IPS-18c (cell line): ENCODE measurements around the gene SPAAR.
"Not testable (repeated sequence)": the region's sequence is repeated elsewhere in the genome, so short reads cannot be mapped to it uniquely, and the experiment has no call there.

Experiments
- H3K4me3 ChIP-seq: 2 replicates; pipeline ENCODE4 v1.7.0; 2013; ENCODE audit warnings: low read depth, mild to moderate bottlenecking, low read length, moderate library complexity; ENCODE audit not compliant: insufficient read depth
- H3K9me3 ChIP-seq: one replicate; pipeline ENCODE4 v1.6.1; 2013; ENCODE audit warnings: mild to moderate bottlenecking, low read length, moderate library complexity; ENCODE audit not compliant: control insufficient read depth, insufficient read depth

The SPAAR gene

DNA sequence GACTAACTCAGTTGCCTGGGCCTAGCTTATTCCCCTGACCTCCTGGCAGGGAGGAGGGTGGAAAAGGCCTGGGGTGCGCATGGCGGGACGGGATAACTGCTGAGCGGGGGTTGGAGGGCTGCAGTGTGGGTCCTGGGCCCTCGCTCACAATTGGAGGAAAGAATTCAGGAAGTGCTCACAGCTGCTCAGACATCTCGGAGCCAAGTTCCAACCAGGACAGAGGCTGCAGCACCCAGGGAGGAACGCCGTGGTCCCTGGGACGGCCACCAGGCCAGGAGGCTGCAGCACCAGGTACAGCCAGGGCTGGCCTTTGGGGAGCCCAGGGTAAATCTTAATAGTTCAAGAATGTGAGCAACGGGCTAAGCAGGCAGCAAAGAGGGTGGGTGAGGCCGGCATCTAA is at the start of gene SPAAR:
TSS of gene SPAAR (plus strand) at position 217 of the 400 bp plus-strand sequence. CDS start 974 bp downstream, outside the sequence.
- no peak within 1 kb of the TSS; the same call in 1 of the 2 replicates for H3K4me3 ChIP-seq
- H3K9me3 ChIP-seq, result no peaks in the 10 kb centered on the region

DNA sequence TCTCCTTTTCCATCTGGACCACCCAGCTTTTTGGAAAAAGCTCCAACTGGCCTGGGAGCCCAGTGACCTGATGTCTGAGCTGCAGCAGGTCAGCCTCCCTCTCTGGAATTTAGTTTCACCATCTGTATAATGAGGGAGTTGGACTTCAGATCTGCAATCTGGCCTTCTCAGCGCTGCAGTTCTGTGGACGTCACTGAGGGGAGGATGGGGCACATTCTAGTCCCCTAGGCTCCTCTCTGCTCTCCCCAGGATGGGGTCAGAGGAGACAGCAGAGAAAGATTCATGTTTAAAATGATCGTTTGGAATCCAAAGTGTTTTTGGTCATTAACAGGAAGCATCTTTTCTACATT is 49.3 kb upstream of the SPAAR start:
- Histone ChIP-seq H3K4me3 (no peak overlapping the region), H3K9me3 (no peaks in the 10 kb centered on the region)

DNA sequence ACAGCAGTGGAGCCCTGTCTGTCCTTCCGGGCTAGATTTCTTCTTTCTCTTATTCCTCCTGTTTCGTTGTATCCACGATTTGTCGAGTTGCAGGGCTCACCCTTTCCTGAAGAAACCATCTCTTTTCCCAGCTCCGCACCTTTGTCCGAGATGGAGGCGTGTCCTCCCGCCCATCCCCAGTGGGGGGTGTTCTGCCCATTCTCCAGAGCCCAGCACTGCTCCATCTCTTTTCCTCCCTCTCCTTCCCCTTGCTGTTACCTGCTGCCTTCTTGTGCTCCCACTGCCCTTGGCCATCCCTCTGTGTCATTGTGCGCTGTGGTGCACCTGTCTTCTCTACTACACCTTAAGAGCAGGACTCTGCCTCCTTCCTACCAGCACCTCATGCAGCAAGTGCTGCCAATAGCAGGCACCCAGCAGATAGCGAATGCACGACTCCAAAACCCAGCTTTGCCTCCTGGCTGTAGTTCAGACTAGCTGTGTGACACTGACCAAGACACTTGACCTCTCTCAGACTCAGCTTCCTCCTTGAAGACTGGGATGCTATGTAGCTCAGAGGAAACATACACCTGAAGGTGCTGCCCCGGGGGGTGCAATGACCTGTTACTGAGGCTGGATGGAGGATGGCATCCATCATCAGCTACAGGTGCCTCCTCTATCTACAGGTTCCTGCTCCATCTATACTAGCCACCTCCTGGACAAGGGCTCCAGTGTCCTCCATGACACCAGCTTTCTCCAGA is 48.0 kb upstream of the SPAAR start:
- H3K4me3 ChIP-seq, result no peak overlapping the region

GRCh38 chr9:35862328-35862727 is 47.0 kb upstream of the SPAAR start:
- Histone ChIP-seq H3K9me3 (no peaks in the 10 kb centered on the region), H3K4me3 (no peak overlapping the region)

More for the DNA sequence above, 48.0 kb upstream of the SPAAR start:
- no peaks in the 10 kb centered on the region for H3K9me3 ChIP-seq

DNA sequence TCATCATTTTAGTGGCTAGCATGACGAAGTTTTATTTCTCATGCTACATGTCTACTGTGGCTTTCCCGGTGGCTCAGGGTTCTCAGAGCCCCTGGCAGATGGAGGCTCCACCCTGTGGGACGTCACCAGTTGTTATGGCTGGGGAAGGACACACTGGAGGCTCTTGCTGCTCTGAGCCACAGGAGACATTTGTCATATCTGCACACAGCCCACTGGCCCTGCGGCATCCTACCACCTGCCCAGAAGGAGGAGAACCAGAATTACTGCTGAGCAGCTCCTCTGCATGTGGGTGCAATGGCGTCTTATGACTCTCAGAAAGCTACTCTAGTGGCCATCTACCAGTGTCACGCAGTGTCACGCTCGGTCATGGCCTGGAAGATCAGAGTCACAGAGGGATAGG is 45.7 kb upstream of the SPAAR start:
- no peak overlapping the region for H3K4me3 ChIP-seq
- no peaks in the 10 kb centered on the region for H3K9me3 ChIP-seq

GRCh38 chr9:35864695-35865255 is 44.5 kb upstream of the SPAAR start:
- Histone ChIP-seq H3K4me3 (no peak overlapping the region), H3K9me3 (no peaks in the 10 kb centered on the region)

DNA sequence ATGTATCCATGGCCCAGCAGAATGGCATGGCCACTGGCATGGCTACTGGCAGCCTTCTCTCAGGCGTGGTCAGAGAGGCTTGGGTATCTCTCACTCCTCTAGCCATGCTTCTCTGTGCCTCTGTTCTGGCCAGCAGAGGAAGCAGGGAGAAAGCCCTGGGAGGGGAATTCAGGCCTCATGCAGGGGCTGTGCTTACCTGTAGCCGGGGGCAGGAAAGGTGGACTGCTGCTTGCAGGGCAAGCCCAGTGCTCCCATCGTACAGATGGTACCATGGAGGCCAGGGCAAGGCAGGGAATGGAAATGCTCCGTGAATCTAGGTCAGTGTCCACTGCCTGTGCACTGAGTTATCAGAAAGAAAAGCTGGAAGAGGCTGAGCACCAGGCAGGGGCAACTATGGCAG is 41.8 kb upstream of the SPAAR start:
- no peak overlapping the region for H3K4me3 ChIP-seq
- peaks cover 3% of the 10 kb centered on the region for H3K9me3 ChIP-seq

DNA sequence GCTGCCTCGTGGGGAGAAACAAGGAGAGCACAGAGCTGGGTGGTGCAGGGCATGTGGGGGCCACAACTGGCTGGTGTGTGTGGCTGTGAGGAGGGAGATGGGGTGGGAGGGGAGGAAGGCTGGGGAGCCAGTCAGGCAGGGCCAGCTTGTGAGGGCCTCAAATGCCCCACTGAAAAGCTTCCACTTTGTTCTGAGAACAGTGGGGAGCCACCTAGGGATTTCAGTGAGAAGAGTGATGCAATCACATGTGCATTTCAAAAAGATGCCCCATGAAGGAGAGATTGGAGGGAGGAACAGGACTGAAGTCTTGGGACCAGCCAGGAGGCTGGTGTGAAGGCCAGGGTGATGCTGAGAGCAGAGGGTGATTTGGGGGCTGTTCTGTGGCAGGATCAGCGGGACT is 40.4 kb upstream of the SPAAR start:
- peaks cover 3% of the 10 kb centered on the region for H3K9me3 ChIP-seq
- no peak overlapping the region for H3K4me3 ChIP-seq

DNA sequence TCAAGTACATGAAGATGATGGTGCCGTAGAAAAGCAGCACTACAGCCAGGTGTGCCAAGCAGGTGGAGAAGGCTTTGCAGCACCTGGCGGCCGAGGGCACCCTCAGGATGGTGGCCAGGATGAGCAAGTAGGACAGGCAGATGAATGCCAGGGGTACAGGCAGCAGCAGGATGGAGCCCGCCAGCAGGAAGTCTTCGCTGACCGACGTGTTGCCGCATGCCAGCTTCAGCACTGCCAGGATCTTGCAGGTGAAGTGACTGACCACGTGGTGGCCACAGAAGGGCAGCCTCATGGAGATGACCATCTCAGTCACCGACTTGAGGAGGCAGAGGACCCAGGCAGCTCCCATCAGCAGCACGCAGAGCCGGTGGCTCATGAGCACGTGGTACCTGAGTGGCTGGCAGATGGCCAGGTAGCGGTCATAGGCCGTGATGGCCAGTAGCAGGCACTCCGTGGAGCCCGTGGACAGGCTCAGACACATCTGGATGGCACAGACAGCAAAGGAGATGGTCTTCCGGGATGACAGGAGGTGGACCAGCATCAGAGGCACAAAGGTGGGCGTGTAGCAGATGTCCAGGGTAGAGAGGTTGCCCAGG is 39.6 kb upstream of the SPAAR start:
- peaks cover 3% of the 10 kb centered on the region for H3K9me3 ChIP-seq

GRCh38 chr9:35870351-35870923 is 38.9 kb upstream of the SPAAR start, which contains the start of gene OR13J1:
OR13J1 (minus strand) TSS chr9:35870401; CDS start chr9:35870401, 0 bp downstream.
- Histone ChIP-seq H3K9me3 (peaks cover 3% of the 10 kb centered on the region), H3K4me3 (no peak within 1 kb of the TSS)

More for the DNA sequence above, 39.6 kb upstream of the SPAAR start:
- H3K4me3 ChIP-seq, result no peak overlapping the region

- Histone ChIP-seq H3K4me3 (no peak overlapping the region), H3K9me3 (peaks cover 3% of the 10 kb centered on the region)
These were observed 37.7 kb upstream of the SPAAR start for GRCh38 chr9:35871545-35871944.

DNA sequence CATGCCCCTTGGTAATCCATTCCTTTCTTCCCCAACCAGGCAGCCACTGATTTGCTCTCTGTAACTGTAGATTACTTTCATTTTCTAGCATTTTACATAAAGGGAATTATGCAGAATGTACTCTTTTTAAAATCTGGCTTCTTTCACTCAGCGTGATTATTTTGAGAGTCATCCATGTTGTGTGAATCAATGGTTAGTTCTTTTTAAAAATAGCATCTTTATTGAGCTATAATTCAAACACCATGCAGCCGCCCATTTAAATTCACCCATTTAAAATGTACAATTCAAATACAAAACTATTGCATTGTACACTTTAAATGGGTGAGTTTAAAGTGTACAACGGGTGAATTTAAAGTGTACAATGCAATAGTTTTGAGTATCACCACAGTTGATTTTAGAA is 36.8 kb upstream of the SPAAR start:
- Histone ChIP-seq H3K9me3 (peaks cover 3% of the 10 kb centered on the region), H3K4me3 (no peak overlapping the region)

- Histone ChIP-seq H3K9me3 (no peaks in the 10 kb centered on the region), H3K4me3 (no peak overlapping the region)
These were observed 26.9 kb upstream of the SPAAR start for GRCh38 chr9:35882263-35882848.

DNA sequence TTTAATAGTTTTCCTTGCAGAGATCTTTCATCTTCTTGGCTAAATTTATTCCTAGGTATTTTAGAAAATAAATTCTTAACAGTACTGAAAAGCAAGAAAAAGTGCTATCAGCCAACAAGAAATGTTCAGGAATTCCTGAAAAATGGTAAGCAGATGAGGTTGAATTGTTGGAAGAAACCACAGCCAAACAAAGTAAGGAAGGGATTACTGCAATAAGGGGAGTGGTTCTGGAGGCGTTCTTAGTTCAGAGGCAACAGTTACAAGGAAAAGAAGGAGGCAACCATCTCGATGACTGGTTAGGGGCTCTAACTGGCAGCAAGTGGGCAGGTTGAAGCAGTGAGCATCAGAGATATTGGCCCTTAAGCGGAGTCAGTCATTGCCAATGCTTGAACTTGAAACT is 26.3 kb upstream of the SPAAR start:
- no peak overlapping the region for H3K4me3 ChIP-seq
- H3K9me3 ChIP-seq, result no peaks in the 10 kb centered on the region

DNA sequence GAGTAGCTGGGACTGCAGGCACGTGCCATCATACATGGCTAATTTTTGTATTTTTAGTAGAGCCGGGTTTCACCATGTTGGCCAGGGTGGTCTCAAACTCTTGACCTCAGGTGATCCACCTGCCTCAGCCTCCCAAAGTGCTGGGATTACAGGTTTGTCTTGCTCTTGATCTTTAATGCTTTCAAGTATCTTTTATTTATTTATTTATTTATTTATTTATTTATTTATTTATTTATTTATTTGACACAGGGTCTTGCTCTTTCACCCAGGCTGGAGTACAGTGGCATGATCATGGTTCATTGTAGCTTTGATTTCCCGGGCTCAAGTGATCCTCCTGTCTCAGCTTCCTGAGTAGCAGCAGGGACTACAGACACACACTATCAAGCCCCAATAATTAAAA is 24.4 kb upstream of the SPAAR start:
- not testable (repeated sequence) for H3K9me3 ChIP-seq, H3K4me3 ChIP-seq

DNA sequence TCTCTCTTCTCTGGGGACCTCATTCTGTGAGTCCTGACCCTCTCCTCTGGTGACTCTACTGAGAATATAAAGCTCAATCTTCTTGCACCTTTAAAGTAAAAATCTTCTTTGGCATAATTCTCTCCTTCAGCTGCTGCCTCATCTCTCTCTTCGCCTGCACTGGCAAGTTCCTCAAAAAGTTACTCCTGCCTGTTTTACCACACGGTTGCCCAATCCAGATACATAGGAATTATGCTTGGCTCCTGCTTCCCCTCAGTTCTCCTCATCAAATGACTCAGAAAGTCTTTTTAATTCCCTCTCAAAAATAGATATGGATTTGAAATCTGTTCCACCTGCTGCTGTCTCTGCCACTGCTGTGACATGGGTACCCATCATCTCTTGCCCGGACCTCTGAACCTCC is 17.6 kb upstream of the SPAAR start:
- no peak overlapping the region for H3K4me3 ChIP-seq

DNA sequence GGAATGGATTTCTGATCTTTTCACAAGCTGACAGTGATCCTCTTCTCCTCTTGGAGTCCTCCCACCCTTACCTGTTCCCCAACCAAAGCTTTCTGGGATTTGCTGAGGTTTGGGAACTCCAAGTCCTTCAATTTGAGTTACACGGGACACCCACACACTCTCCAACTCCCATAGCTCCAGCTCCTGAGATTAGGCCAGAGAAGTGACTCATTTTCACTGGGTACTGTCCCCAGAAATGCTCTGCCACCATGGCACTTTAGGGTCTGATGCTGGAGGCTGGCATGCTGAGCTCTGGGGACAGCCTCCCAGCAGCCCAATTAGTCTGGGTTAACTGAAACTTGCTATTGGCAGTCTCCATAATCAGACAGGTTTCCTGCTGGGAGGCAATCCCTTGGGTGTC is 17.2 kb upstream of the SPAAR start:
- H3K4me3 ChIP-seq, result no peak overlapping the region
- H3K9me3 ChIP-seq, result no peaks in the 10 kb centered on the region

More for the DNA sequence above, 17.6 kb upstream of the SPAAR start:
- H3K9me3 ChIP-seq, result no peaks in the 10 kb centered on the region

GRCh38 chr9:35896570-35896969 is 12.7 kb upstream of the SPAAR start:
- no peak overlapping the region for H3K4me3 ChIP-seq
- H3K9me3 ChIP-seq, result no peaks in the 10 kb centered on the region
